ENCODE measurements around the gene TICAM1.

GRCh38 chr19:4814625-4815425 lies 16.7 kb downstream of the TICAM1 start:
- TF ChIP-seq JUNB (IDR thresholded peaks at IDR 0.05), result no peak
- TF ChIP-seq EP300 (IDR thresholded peaks at IDR 0.05; ENCODE audit: borderline replicate concordance in 1 of 2, control insufficient read depth in 1 of 2, low read depth in 2 of 2, low read length in 2 of 2), result no peak
- no peak for TF ChIP-seq MYC (IDR thresholded peaks at IDR 0.05; ENCODE audit: insufficient read depth, insufficient read length, insufficient replicate concordance, low read length, severe bottlenecking)
- TF ChIP-seq CTCF (IDR thresholded peaks at IDR 0.05 in 2 of 3, conservative IDR thresholded peaks at IDR 0.05 in 1 of 3; ENCODE audit: control insufficient read depth in 2 of 3, extremely low read depth in 1 of 3, insufficient read depth in 1 of 3, low read depth in 3 of 3, low read length in 3 of 3), result no peak
- peak; percentile 40; the same call in 1 of the 2 replicates for TF ChIP-seq PML (IDR thresholded peaks at IDR 0.05; ENCODE audit: low read length)
